BLaER1 treated with 17β-estradiol and CSF1 and Interleukin-3, amounts not matched to agents 10 nM and 100 nM (cell line): ENCODE data around the gene EPHA5.

Experiments used
- H3K27ac ChIP-seq, 11 experiments: shearing (Covaris generic); formaldehyde crosslinking; 2 replicates each; pipeline ENCODE4 v1.8.1; 2022
- H3K27me3 ChIP-seq, 11 experiments: shearing (Covaris generic); formaldehyde crosslinking; 2 replicates each; pipeline ENCODE4 v1.8.1; 2022
- H3K36me3 ChIP-seq, 11 experiments: shearing (Covaris generic); formaldehyde crosslinking; 2 replicates each; pipeline ENCODE4 v1.8.1; 2022
- H3K4me1 ChIP-seq, 10 experiments: shearing (Covaris generic); formaldehyde crosslinking; 2 replicates each; pipeline ENCODE4 v1.8.1; 2022
- H3K4me2 ChIP-seq, 11 experiments: shearing (Covaris generic); formaldehyde crosslinking; 2 replicates each; pipeline ENCODE4 v1.8.1; 2022
- H3K4me3 ChIP-seq, 10 experiments: shearing (Covaris generic); formaldehyde crosslinking; 2 replicates each; pipeline ENCODE4 v1.8.1; 2022
- H3K9ac ChIP-seq, 11 experiments: shearing (Covaris generic); formaldehyde crosslinking; 2 replicates each; pipeline ENCODE4 v1.8.1; 2022
- H3K9me3 ChIP-seq, 11 experiments: shearing (Covaris generic); formaldehyde crosslinking; replicated peaks in 1 of 11; 2 replicates each; pipeline ENCODE4 v1.8.1; 2022
- H4K20me1 ChIP-seq, 11 experiments: shearing (Covaris generic); formaldehyde crosslinking; 2 replicates each; pipeline ENCODE4 v1.8.1; 2022
- Cebpa-rat ChIP-seq, 11 experiments: shearing (Covaris generic); IDR thresholded peaks; 2 replicates each; pipeline ENCODE4 v1.8.1; 2022

EPHA5 gene

DNA sequence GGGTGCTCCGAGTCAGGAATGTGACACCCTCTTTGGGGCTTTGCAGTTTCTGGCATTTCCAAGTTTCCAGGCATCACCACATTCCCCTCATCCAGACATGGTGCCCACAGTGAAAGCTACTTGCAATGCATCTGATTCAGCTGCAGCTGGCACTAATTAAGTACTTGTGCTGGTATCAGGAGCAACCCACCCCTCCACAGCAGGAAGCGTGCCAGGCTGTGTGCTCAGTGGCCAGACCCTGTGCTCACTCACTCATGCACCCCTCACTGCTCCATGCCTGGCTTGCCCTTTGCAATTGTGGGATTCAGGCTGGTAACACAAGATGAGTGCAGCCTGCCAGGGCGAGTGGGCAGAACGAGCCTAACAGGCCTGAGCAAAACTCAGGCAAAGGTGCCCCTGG lies 271.2 kb downstream of the EPHA5 start:
- Histone ChIP-seq H3K4me2 (peak overlapping the region in 3 of 11 experiments; percentile 21 to 59 (median 30); a peak in 4 of 22 replicates), H4K20me1 (no peaks in the 10 kb centered on the region), H3K4me3 (no peak overlapping the region), H3K36me3 (no peaks in the 10 kb centered on the region), H3K9ac (no peak overlapping the region), H3K27ac (no peak overlapping the region), H3K27me3 (no peaks in the 10 kb centered on the region), H3K4me1 (peaks cover 0 to 6% (median 5%) of the 10 kb centered on the region in 10 experiments; a peak in 8 of 20 replicates), H3K9me3 (peaks cover 19 to 35% (median 24%) of the 10 kb centered on the region in 11 experiments)
- TF ChIP-seq Cebpa-rat (IDR thresholded peaks at IDR 0.05), result no peak

DNA sequence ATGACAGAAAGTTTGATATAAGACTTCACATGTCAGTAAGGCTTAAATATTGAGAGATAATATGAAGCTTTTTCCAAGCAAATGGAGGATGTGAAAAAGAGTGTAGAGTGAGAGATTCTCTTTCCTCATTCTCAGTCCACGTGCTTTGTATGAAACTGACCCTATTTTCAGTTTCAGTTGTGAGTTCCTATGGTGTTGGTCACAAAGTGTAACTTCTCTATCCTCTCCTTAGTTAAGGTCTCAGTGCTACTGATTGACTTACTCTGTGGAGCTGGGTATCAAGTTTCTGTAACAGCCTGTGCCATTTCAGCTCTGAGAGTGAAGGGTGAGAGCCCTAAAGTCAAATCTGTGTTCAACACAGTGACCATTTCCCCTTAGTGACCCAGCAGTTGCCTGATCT lies 277.2 kb downstream of the EPHA5 start:
- H3K4me1 ChIP-seq, result peaks cover 0 to 10% (median 0%) of the 10 kb centered on the region in 10 experiments; a peak in 2 of 20 replicates
- H3K4me3 ChIP-seq, result no peak overlapping the region
- no peaks in the 10 kb centered on the region for H4K20me1 ChIP-seq
- H3K9ac ChIP-seq, result no peak overlapping the region
- H3K27me3 ChIP-seq, result no peaks in the 10 kb centered on the region
- no peaks in the 10 kb centered on the region for H3K36me3 ChIP-seq
- H3K27ac ChIP-seq, result peak overlapping the region in 1 of 11 experiments; percentile 28; a peak in 2 of 22 replicates
- peaks cover 10 to 26% (median 16%) of the 10 kb centered on the region in 11 experiments for H3K9me3 ChIP-seq
- no peak for TF ChIP-seq Cebpa-rat (IDR thresholded peaks at IDR 0.05)
- peak overlapping the region in 2 of 11 experiments; percentile 1 to 22; a peak in 1 of 22 replicates for H3K4me2 ChIP-seq

DNA sequence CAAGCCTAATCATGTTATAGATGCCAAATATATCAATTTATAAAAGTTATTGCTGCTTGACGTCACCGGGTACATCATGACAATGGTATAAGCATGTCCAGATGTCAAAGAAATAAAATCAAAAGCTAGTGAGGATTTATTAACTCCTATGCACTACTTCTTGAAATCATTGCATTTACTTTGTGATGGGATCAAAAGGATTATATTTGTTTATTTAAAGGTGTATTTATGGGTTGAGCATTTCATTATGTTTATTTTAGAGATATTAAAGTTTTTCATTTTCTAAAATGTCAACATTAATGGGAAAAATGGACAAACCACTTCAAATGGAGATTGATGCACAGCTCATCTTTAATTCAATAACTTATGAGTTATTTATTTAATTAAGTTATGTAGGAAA lies 277.8 kb downstream of the EPHA5 start:
- Histone ChIP-seq H3K9me3 (peaks cover 6 to 20% (median 10%) of the 10 kb centered on the region in 11 experiments; a peak in 17 of 22 replicates), H3K36me3 (no peaks in the 10 kb centered on the region), H3K27me3 (no peaks in the 10 kb centered on the region), H3K4me2 (peak overlapping the region in 2 of 11 experiments; percentile 1 to 22; a peak in 1 of 22 replicates), H3K27ac (no peak overlapping the region), H3K4me3 (no peak overlapping the region), H4K20me1 (no peaks in the 10 kb centered on the region), H3K4me1 (peaks cover 0 to 10% (median 0%) of the 10 kb centered on the region in 10 experiments; a peak in 2 of 20 replicates), H3K9ac (no peak overlapping the region)
- TF ChIP-seq Cebpa-rat (IDR thresholded peaks at IDR 0.05), result no peak

DNA sequence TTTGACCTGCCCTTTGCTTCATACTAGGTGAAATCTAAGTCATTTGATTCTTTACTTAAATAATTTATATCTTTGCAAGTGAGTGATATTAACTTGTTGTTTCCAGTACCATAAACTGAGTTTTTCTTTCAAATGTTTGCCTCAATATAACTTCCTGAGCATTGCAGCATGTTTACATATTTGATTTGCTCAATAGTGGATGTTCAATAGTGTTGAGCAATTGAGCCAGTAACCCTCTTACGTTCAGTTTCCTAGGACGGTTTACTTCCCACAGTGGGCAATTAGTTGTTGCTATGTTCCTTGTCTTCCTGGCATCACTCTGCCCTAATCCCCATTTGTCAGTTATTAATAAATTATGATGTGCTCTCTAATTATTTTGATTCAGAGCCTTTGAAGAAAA lies 278.5 kb downstream of the EPHA5 start:
- Histone ChIP-seq H3K9me3 (peaks cover 6 to 14% (median 8%) of the 10 kb centered on the region in 11 experiments; a peak in 11 of 22 replicates), H4K20me1 (no peaks in the 10 kb centered on the region), H3K36me3 (no peaks in the 10 kb centered on the region), H3K27ac (no peak overlapping the region), H3K9ac (no peak overlapping the region), H3K27me3 (no peaks in the 10 kb centered on the region), H3K4me2 (no peak overlapping the region), H3K4me1 (peaks cover 0 to 10% (median 0%) of the 10 kb centered on the region in 10 experiments; a peak in 2 of 20 replicates), H3K4me3 (no peak overlapping the region)
- TF ChIP-seq Cebpa-rat (IDR thresholded peaks at IDR 0.05), result no peak

DNA sequence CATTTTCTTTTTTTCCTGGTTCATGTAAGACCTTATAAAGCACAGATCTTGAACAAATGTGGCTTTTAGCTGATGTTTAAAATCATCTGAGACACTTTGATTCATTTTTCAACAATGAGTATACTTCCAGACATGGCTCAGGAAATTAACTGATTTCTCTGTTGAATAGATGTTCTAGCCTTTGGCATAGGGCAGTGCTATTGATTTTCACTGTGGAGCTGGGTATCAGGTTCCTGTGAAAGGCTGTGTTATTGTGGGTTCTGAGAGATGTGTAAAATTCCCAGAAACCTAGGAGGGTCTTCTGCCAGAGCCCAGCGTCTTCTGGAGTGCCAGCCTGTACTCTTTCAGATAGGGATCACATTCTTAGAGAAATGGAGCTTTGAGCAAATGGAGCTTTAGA lies 278.9 kb downstream of the EPHA5 start:
- peaks cover 0 to 10% (median 0%) of the 10 kb centered on the region in 10 experiments; a peak in 2 of 20 replicates for H3K4me1 ChIP-seq
- no peak overlapping the region for H3K9ac ChIP-seq
- no peak overlapping the region for H3K27ac ChIP-seq
- H3K27me3 ChIP-seq, result no peaks in the 10 kb centered on the region
- no peaks in the 10 kb centered on the region for H4K20me1 ChIP-seq
- TF ChIP-seq Cebpa-rat (IDR thresholded peaks at IDR 0.05), result no peak
- H3K36me3 ChIP-seq, result no peaks in the 10 kb centered on the region
- no peak overlapping the region for H3K4me3 ChIP-seq
- peaks cover 5 to 13% (median 7%) of the 10 kb centered on the region in 11 experiments; a peak in 11 of 22 replicates for H3K9me3 ChIP-seq
- H3K4me2 ChIP-seq, result no peak overlapping the region

DNA sequence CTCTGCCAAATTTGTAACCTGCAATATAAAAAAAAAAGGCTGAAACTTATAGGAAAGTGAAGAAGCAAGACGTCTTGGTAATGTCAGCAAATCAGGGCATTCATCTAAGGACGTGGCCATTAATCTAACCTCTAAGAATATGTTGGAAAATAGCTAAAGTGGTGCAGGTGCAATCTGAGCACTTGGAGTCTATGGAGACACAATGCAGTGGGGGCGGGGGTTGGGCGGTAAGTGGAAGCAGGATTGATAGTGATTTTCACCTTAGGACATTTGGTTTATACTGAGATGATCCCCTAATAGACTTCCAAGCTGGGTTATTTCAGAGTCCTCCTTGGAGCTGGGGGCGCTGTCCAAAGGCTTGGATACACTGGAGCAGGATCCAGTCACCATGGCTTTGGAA lies 283.4 kb downstream of the EPHA5 start:
- Histone ChIP-seq H3K36me3 (no peaks in the 10 kb centered on the region), H3K9ac (no peak overlapping the region), H4K20me1 (no peaks in the 10 kb centered on the region), H3K27ac (no peak overlapping the region), H3K4me2 (no peak overlapping the region), H3K27me3 (no peaks in the 10 kb centered on the region), H3K9me3 (no peaks in the 10 kb centered on the region), H3K4me3 (no peak overlapping the region), H3K4me1 (no peaks in the 10 kb centered on the region)
- TF ChIP-seq Cebpa-rat (IDR thresholded peaks at IDR 0.05), result no peak

DNA sequence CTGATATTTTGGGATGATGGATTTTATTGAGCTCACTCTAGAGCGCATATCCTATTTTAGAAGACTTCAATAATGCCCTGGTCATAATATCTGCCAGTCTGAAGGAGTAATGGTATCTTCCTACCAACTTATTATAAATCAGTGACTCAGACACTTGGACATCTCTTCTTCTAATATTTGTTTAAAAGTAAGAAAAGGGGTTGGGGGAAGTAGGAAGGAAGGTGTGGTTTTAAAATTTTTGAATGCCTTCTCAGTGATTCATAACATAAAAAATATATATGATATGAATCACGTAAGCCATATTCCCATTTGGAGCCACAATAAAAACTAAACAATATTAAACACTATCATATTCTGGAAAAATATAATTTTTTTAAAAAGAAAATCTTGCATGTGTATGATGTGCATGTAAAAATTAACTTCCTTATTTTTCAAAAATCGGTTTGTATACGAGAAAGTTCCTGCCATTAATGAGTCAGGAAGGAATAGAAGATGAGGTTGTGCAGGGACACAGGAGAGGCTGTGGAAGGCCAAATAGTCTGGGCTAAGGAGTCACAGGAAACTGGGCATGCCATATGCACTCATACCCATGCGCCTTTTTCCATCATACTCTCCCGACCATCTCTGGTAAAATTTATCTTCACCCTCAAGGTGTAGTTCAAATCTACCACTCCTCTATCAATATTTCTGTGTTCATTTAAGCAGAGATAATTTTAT lies 286.5 kb downstream of the EPHA5 start:
- H3K36me3 ChIP-seq, result no peaks in the 10 kb centered on the region
- no peaks in the 10 kb centered on the region for H3K27me3 ChIP-seq
- H3K27ac ChIP-seq, result no peak overlapping the region
- no peak overlapping the region for H3K4me2 ChIP-seq
- TF ChIP-seq Cebpa-rat (IDR thresholded peaks at IDR 0.05), result no peak
- no peak overlapping the region for H3K9ac ChIP-seq
- no peaks in the 10 kb centered on the region for H4K20me1 ChIP-seq
- no peaks in the 10 kb centered on the region for H3K9me3 ChIP-seq
- no peaks in the 10 kb centered on the region for H3K4me1 ChIP-seq
- no peak overlapping the region for H3K4me3 ChIP-seq

DNA sequence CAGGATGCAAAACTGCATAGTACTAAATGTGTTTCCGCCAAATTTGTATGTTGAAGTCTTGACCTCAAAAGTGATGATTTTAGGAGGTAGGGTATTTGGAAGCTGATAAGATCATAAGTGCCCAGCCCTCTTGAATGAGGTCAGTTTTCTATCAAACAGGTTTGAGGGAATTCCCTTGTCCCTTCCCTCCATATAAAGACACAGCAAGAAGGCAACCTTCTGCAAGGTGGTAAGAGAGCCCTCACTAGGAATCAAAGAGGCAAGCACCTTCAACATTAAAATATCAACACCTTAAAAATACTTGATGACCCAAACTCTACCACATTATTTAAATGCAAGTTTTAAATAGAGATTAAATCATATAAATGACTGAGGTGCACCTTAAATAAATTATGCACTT lies 288.6 kb downstream of the EPHA5 start:
- Histone ChIP-seq H3K27ac (no peak overlapping the region), H3K27me3 (no peaks in the 10 kb centered on the region), H3K9me3 (no peaks in the 10 kb centered on the region), H3K4me3 (no peak overlapping the region), H3K9ac (no peak overlapping the region), H4K20me1 (no peaks in the 10 kb centered on the region), H3K36me3 (no peaks in the 10 kb centered on the region), H3K4me2 (no peak overlapping the region), H3K4me1 (no peaks in the 10 kb centered on the region)
- no peak for TF ChIP-seq Cebpa-rat (IDR thresholded peaks at IDR 0.05)

DNA sequence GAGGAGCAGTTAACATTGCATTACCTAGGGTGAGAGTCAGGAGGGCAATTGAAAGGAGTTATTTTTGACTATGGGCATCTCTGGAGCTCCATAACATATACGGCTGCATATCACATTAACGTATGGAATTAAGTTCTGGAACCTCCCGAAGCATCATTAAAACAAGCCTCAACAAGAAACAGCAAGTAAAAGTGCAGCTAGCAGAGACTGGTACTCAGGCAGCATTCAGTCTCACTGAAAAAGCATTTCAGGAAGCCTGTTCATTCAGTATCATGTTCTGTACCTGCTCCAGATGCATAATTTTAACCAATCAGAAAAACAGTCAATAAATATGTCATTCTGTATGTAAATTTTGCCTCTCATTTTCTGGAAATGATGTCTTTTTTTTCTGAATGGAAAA lies 299.6 kb downstream of the EPHA5 start:
- Histone ChIP-seq H3K4me3 (no peak overlapping the region), H3K36me3 (no peaks in the 10 kb centered on the region), H3K9ac (no peak overlapping the region), H3K27me3 (no peaks in the 10 kb centered on the region), H3K9me3 (no peaks in the 10 kb centered on the region), H3K27ac (no peak overlapping the region), H3K4me2 (no peak overlapping the region), H4K20me1 (no peaks in the 10 kb centered on the region), H3K4me1 (no peaks in the 10 kb centered on the region)
- no peak for TF ChIP-seq Cebpa-rat (IDR thresholded peaks at IDR 0.05)

DNA sequence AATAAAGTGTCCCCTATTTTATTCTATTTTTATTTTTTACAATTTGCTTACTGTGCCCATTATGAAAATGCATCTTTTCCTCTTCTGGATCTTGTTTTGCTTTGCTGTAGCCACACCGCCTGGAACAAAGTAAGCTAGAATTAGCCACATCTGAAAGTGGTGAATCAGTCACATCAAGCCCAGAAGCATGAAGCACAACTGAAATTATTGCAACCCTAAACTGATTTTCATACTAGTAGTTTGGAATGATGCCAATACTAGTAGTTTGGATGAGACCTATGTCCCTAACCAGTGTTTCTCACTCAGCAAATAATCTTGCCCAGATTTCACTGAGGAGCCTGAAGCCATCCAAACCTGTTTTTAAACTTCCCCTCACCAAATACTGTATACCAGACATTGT lies 303.0 kb downstream of the EPHA5 start:
- Histone ChIP-seq H3K4me3 (no peak overlapping the region), H4K20me1 (no peaks in the 10 kb centered on the region), H3K27ac (no peak overlapping the region), H3K9me3 (no peaks in the 10 kb centered on the region), H3K36me3 (no peaks in the 10 kb centered on the region), H3K4me2 (no peak overlapping the region), H3K9ac (no peak overlapping the region), H3K4me1 (no peaks in the 10 kb centered on the region), H3K27me3 (no peaks in the 10 kb centered on the region)
- no peak for TF ChIP-seq Cebpa-rat (IDR thresholded peaks at IDR 0.05)
